GM23248 (cell line): Measurements from ENCODE around the gene KCNG1.

ENCODE experiments used
- EZH2 ChIP-seq: fragments of 200-600 bp; sonication (generic); IDR thresholded peaks from 2 replicates; pipeline ENCODE4 v1.6.1; 2018; ENCODE audit warnings: antibody characterized with exemption, mild to moderate bottlenecking; ENCODE audit not compliant: insufficient read depth, poor library complexity, severe bottlenecking
- EZH2phosphoT487 ChIP-seq: fragments of 200-600 bp; sonication (generic); IDR thresholded peaks from 2 replicates; pipeline ENCODE4 v1.6.1; 2018; ENCODE audit warnings: antibody characterized with exemption, moderate library complexity, mild to moderate bottlenecking, low read depth; ENCODE audit not compliant: insufficient read depth

DNA sequence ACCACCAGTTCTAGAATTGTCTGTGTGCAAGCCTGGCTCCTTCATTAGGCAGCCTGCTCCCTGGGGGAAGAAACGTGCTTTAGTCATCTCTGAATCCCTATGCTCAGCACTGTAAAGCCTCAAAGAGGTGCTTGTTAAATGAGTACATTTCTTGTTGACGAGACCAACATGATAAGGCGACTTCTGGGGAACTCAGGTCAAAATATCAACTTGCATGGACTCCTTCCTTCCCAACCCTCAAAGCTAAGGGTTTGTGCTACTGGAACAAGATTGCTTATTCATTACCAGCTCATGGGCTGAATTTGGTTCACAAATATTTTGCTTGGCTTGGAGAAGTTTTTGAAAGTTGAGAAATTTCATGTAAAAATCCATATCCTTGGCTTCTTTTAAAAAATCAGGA lies 10.6 kb downstream of the KCNG1 start:
- TF ChIP-seq EZH2, result no peak
- TF ChIP-seq EZH2phosphoT487, result no peak
